Anterior cingulate cortex (tissue), 58 donors: ENCODE results near the gene LRMDA.

ENCODE experiments used
- DNase-seq, 58 donors: peaks; one replicate each; lab custom pipeline; 2025; lab: John Stamatoyannopoulos, UW

Gene LRMDA

GRCh38 chr10:75994357-75995040, 563.1 kb downstream of the LRMDA start:
- DNase-seq, result no peak

GRCh38 chr10:75995041-75995430, 563.6 kb downstream of the LRMDA start:
- DNase-seq, result no peak

GRCh38 chr10:75995720-75996119, 564.3 kb downstream of the LRMDA start:
- DNase-seq, result no peak

- no peak for DNase-seq
Measured at GRCh38 chr10:75999001-75999400, 567.6 kb downstream of the LRMDA start.

- no peak for DNase-seq
Measured at GRCh38 chr10:75999515-76000209, 568.2 kb downstream of the LRMDA start.

- DNase-seq, result no peak
Measured at GRCh38 chr10:76000550-76000949, 569.1 kb downstream of the LRMDA start.

- no peak for DNase-seq
Measured at GRCh38 chr10:76001019-76001418, 569.6 kb downstream of the LRMDA start.

- no peak for DNase-seq
Measured at GRCh38 chr10:76001461-76001860, 570.0 kb downstream of the LRMDA start.

- no peak for DNase-seq
Measured at GRCh38 chr10:76002262-76002854, 570.9 kb downstream of the LRMDA start.

GRCh38 chr10:76007667-76008181, 576.3 kb downstream of the LRMDA start:
- no peak for DNase-seq

- no peak for DNase-seq
Measured at GRCh38 chr10:76009531-76009930, 578.1 kb downstream of the LRMDA start.

- DNase-seq, result no peak
Measured at GRCh38 chr10:76010703-76011102, 579.3 kb downstream of the LRMDA start.

- DNase-seq, result no peak
Measured at GRCh38 chr10:76012716-76013327, 581.4 kb downstream of the LRMDA start.

GRCh38 chr10:76015245-76015644, 583.8 kb downstream of the LRMDA start:
- no peak for DNase-seq

GRCh38 chr10:76017026-76017732, 585.8 kb downstream of the LRMDA start:
- no peak for DNase-seq

- DNase-seq, result no peak
Measured at GRCh38 chr10:76017733-76018433, 586.5 kb downstream of the LRMDA start.

- DNase-seq, result no peak
Measured at GRCh38 chr10:76020630-76021029, 589.2 kb downstream of the LRMDA start.

GRCh38 chr10:76021398-76021797, 590.0 kb downstream of the LRMDA start:
- no peak for DNase-seq

GRCh38 chr10:76022366-76022765, 590.9 kb downstream of the LRMDA start:
- DNase-seq, result no peak

GRCh38 chr10:76023007-76023406, 591.6 kb downstream of the LRMDA start:
- DNase-seq, result no peak
